Astrocyte of the hippocampus (primary cell): ENCODE results near the gene DSTYK.
A peak's percentile ranks its signal among the peaks of the same experiment; 100 is the strongest.

Experiments
- DNase-seq: peaks from one replicate; pipeline ENCODE4 v3.0.0; 2011; ENCODE audit warnings: low read depth, low spot score

The DSTYK gene

GRCh38 chr1:205220421-205220820 lies 8.9 kb upstream of the DSTYK start:
- no peak for DNase-seq

GRCh38 chr1:205217418-205217817 lies 5.9 kb upstream of the DSTYK start:
- DNase-seq: no peak

GRCh38 chr1:205216588-205216987 lies 5.1 kb upstream of the DSTYK start:
- DNase-seq: no peak

- no peak for DNase-seq
These were observed 3.3 kb upstream of the DSTYK start for GRCh38 chr1:205214756-205215155.

GRCh38 chr1:205211839-205212536 lies 486 bp upstream of the DSTYK start:
- DNase-seq: no peak

- DNase-seq: peak; percentile 63
These were observed 740 bp downstream of the DSTYK start for GRCh38 chr1:205210756-205211168.

GRCh38 chr1:205208811-205209210 lies 2.7 kb downstream of the DSTYK start:
- DNase-seq: no peak

GRCh38 chr1:205205055-205205454 lies 6.4 kb downstream of the DSTYK start:
- DNase-seq: no peak

- no peak for DNase-seq
These were observed 7.0 kb downstream of the DSTYK start for GRCh38 chr1:205204552-205204951.

- no peak for DNase-seq
These were observed 11.6 kb downstream of the DSTYK start for GRCh38 chr1:205199931-205200299.

- no peak for DNase-seq
These were observed 12.2 kb downstream of the DSTYK start for GRCh38 chr1:205199090-205199930.

- no peak for DNase-seq
These were observed 19.2 kb downstream of the DSTYK start for GRCh38 chr1:205192287-205192686.

- no peak for DNase-seq
These were observed 19.9 kb downstream of the DSTYK start for GRCh38 chr1:205191622-205192021.

- DNase-seq: peak; percentile 9
These were observed 20.5 kb downstream of the DSTYK start for GRCh38 chr1:205190845-205191577.

- no peak for DNase-seq
These were observed 22.4 kb downstream of the DSTYK start for GRCh38 chr1:205189131-205189530.

GRCh38 chr1:205188596-205188995 lies 22.9 kb downstream of the DSTYK start:
- DNase-seq: no peak

GRCh38 chr1:205188098-205188497 lies 23.4 kb downstream of the DSTYK start:
- DNase-seq: no peak

GRCh38 chr1:205187420-205187819 lies 24.1 kb downstream of the DSTYK start:
- no peak for DNase-seq

- DNase-seq: no peak
These were observed 25.3 kb downstream of the DSTYK start for GRCh38 chr1:205186191-205186590.

- peak; percentile 75 for DNase-seq
These were observed 27.7 kb downstream of the DSTYK start for GRCh38 chr1:205183676-205184335.

- DNase-seq: no peak
These were observed 28.6 kb downstream of the DSTYK start for GRCh38 chr1:205182930-205183329.

GRCh38 chr1:205180331-205180730 lies 31.2 kb downstream of the DSTYK start:
- DNase-seq: peak; percentile 30
